OCI-LY1 (cell line): ENCODE data around the gene ASGR1.

Source experiments
- CTCF ChIP-seq: fragments of 200-600 bp; sonication (generic), shearing (Covaris generic); IDR thresholded peaks from 2 replicates; pipeline ENCODE4 v1.5.1; 2017; ENCODE audit warnings: mild to moderate bottlenecking, antibody characterized with exemption, low read length, moderate library complexity, mixed read lengths
- EZH2 ChIP-seq: fragments of 200-600 bp; sonication (generic), shearing (Covaris generic); IDR thresholded peaks from 2 replicates; pipeline ENCODE4 v1.8.0; 2017; ENCODE audit warnings: borderline replicate concordance, mixed run types, mild to moderate bottlenecking, antibody characterized with exemption, low read length, moderate library complexity, mixed read lengths

DNA sequence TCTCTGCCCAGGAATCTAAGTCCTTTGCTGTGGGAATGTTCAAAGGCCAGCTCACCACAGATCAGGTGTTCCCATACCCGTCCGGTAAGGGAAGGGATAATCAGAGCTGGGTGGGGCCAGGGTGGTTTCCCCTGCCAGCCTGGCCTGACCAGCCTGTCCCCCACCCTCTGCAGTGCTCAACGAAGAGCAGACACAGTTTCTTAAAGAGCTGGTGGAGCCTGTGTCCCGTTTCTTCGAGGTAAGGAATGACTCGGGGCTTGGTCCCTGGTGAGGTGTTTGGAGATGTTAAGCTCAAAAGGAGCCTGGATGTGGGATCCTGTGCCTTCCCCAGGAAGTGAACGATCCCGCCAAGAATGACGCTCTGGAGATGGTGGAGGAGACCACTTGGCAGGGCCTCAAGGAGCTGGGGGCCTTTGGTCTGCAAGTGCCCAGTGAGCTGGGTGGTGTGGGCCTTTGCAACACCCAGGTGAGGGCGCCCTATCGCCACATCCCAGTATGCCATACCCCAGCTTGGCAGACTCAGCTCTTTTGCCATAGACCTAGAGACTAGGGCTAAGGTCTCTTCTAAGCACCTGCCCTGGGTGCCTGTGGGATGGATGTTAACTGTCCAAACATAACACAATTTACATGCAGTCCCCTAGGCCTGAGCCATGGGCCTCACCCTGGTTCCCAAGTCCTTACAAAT, 41.6 kb upstream of the ASGR1 start:
- TF ChIP-seq CTCF (peak; percentile 81), EZH2 (no peak)
